HG02840 (cell line): ENCODE results near the gene ZNF217.
"Not testable (repeated sequence)": the region's sequence is repeated elsewhere in the genome, so short reads cannot be mapped to it uniquely, and the experiment has no call there.

Source experiments
- ATAC-seq: cut with Tn5 transposase; IDR thresholded peaks from one replicate; pipeline ENCODE4 v1.9.1; 2021; ENCODE audit warnings: mild to moderate bottlenecking, moderate library complexity, moderate number of reproducible peaks; ENCODE audit not compliant: unreplicated experiment, low FRiP score

ZNF217 gene

DNA sequence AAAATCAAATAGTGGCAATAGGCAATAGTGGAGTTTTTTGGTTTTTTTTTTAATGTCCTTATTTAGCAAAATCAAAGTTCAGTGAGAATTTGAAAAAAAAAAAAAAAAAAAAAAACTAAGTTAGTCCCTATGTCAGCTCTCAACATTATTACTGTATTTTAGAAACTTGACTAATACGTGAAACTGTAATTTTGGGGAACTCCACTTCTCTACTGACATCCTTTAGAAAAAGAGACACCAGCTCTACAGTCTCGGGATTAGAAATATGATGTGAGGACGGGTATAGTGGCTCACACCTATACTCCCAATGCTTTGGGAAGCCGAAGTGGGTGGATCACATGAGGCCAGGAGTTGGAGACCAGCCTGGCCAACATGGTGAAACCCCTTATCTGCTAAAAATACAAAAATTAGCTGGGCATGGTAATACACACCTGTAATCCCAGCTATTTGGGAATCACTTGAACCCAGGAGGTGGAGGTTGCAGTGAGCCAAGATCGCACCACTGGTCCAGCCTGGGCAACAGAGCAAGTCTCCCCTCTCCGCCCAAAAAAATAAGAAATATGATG, 8.6 kb downstream of the ZNF217 start:
- not testable (repeated sequence) for ATAC-seq

GRCh38 chr20:53584550-53584913, 9.1 kb downstream of the ZNF217 start:
- not testable (repeated sequence) for ATAC-seq

- ATAC-seq = not testable (repeated sequence)
Measured at GRCh38 chr20:53583660-53584549, 9.7 kb downstream of the ZNF217 start.

DNA sequence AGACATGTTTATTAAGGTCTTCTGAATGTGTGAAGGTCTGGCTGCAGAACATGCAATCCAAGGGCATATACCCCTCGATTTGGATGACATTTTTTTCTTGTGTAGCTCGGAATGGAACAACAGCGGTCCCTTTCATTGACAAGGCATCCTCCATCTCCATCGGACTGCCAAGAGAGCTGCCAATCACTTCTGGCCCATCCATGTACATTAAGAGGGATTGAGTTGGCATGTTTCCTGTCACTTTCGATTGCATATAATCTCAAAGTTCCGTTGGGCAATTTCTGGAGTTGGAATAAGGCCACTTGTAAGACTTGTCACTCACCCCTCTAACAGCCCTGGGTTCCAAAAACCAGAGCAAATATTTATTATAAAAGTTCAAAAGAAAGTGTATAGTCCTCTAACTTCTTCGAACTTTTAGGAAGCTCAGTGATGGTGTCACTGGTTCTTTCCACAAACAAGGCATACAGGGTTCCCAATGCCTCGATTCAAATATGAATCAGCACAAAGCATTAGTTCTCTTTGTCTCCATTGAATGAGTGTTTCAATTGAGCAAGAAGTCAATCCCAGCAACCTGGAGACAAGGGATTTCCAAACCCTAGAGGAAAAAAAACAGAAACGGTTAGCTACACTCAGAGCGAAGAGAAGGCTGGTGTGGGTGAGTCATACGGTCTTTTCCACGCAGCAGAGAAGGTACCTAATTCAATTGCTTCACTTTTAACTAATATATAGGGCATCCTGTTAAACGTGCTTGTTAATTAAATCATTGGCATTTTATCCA, 10.9 kb downstream of the ZNF217 start:
- ATAC-seq = no peak

DNA sequence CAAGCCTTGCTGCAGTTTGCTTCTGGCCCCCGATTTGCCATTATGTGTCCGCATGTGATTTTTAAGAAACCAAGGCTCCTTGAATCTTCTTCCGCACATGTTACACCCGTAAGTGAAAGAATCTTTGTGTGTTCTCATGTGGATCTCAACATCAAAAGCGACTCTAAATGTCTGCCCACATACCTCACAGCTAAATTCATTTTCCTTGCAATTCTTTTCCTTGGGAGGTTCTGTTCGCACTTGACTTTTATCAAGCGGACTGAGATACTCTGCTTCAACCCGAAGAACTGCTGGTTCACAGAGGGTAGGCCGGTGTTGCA, 11.4 kb downstream of the ZNF217 start:
- ATAC-seq = no peak

- ATAC-seq = no peak
Measured at GRCh38 chr20:53581444-53582250, 12.0 kb downstream of the ZNF217 start.

GRCh38 chr20:53580376-53581111, 13.1 kb downstream of the ZNF217 start:
- no peak for ATAC-seq

GRCh38 chr20:53579581-53580375, 13.9 kb downstream of the ZNF217 start:
- no peak for ATAC-seq

DNA sequence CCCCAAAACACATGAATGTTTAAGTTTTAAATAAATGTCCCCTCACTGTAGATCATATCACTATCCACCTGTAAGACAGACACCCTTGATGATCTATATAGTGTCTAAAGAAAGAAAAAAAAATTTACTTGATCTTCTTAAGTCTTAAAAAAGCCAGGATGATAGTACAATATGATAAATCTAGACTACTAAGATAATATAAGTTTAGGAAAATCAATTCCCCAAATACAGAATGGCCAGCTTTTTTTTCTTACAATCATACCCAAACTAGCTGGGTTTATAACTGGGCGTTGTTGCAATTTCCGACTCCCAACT, 14.4 kb downstream of the ZNF217 start:
- ATAC-seq = no peak

DNA sequence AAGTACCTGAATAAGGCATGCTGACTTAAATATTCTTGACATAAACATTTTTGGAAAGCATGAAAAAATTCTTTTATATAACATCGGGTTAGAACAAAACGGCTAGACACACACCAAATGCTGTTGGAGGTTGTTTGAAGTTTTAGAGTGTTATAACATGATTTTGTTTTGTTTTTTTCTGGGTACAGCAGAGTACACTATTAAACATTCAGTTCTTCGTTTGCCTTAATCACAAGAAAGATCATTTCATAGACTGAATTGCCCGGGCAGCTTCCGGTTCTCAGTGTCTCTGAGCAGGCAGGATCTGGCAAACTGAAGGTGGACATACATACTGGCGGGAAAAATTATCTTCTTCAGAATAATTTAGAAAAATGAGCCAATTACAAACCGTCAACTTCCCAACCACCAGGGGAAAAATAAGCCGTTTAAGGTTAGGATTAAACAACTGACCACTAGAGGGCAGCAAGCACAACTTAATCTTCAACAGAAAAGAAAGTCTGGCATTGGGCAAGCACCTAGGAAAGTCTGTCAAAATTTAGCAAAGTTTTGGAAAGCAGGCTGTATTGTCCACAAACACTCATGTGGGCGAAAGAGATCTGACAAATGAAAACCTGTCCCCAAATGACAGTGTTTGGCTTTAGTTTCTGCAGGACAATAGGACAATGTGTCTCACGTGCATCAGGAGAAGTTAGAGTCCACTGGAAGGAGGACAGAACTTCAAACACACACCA, 15.0 kb downstream of the ZNF217 start:
- ATAC-seq = no peak

- no peak for ATAC-seq
Measured at GRCh38 chr20:53576586-53577318, 16.9 kb downstream of the ZNF217 start.

DNA sequence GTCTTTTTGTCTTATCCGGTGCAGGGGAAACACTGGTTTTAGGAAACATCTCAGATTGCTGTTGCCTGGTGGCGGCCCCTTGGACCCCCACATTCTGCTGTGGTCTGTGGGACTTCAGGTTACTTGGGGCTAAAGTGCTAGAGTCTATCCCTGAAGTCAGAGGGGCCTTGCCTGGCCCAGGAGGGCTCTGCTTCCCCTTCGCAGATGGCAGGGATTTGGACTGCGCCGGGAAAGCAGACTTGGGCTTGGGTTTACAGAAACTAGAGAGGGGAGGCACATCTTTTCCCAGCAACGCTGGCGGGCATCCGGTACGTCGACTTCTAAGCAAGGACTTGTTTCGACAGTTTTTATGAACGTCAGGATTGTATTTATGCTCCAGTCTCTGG, 17.5 kb downstream of the ZNF217 start:
- ATAC-seq = no peak

GRCh38 chr20:53575481-53576194, 18.0 kb downstream of the ZNF217 start:
- ATAC-seq = no peak

GRCh38 chr20:53574819-53575218, 18.8 kb downstream of the ZNF217 start:
- no peak for ATAC-seq

DNA sequence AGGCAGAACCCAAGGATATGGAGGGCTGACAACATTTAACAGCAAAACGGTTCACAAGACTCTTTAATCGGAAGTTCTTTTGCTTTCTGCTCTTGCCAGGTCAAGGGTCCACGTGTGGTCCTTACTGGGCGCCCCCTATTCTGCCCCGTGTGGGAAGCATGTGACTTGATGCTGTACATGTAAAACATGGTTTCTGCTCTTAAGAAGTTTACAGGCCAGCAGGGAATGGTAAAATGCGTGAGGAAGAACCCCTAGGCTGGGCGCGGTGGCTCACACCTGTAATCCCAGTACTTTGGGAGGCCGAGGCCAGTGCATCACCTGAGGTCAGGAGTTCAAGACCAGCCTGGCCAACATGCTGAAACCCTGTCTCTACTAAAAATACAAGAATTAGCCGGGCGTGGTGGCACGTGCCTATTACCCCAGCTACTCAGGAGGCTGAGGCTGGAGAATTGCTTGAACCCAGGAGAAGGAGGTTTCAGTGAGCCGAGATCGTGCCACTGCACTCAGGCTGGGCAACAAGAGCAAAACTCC, 19.3 kb downstream of the ZNF217 start:
- ATAC-seq = no peak

- ATAC-seq = no peak
Measured at GRCh38 chr20:53571555-53572286, 21.9 kb downstream of the ZNF217 start.
